IMR-90 (cell line): ENCODE measurements around the gene PPP1R14C. TPM values are rescaled to one million over a fixed set of nuclear protein-coding genes. Genes with fewer than 3 reads are reported as not detected.

Experiments
- ATAC-seq: fragments of 200-7000 bp; cut with Tn5 transposase; 2 replicates; pipeline ENCODE4 v1.9.1; 2020; ENCODE audit warnings: low read depth, mild to moderate bottlenecking, moderate library complexity
- BruUV-seq: library from RNA; stranded (reverse); fragments of 400-500 nt; replicated peaks from 2 replicates; lab custom pipeline; 2021; lab: Mats Ljungman, UMichigan
- CTCF ChIA-PET: fragments of 300-600 bp; formaldehyde crosslinking; extraction: SDS; loops from one replicate; lab custom pipeline; 2021; ENCODE audit warnings: antibody characterized with exemption; lab: Yijun Ruan, JAX
- POLR2A ChIA-PET: fragments of 300-600 bp; sonication (Branson Sonifier 250); formaldehyde crosslinking; loops from one replicate; lab custom pipeline; 2022; ENCODE audit warnings: antibody characterized with exemption; ENCODE audit not compliant: unreplicated experiment; lab: Charles Lee
- DNase-seq: peaks from one replicate; pipeline ENCODE4 v3.0.0; 2013
- H2AFZ ChIP-seq: replicated peaks from 2 replicates; pipeline ENCODE3; 2013; ENCODE audit warnings: low read length, mild to moderate bottlenecking; ENCODE audit not compliant: poor library complexity
- H2AK5ac ChIP-seq: 2 replicates; pipeline ENCODE4 v1.6.1; 2013; ENCODE audit warnings: low read depth, low read length, inconsistent platforms
- H2AK9ac ChIP-seq: replicated peaks from 2 replicates; pipeline ENCODE3; 2013; ENCODE audit warnings: mild to moderate bottlenecking, low read depth, low read length, moderate library complexity; ENCODE audit not compliant: poor library complexity
- H2BK120ac ChIP-seq: 2 replicates; pipeline ENCODE4 v1.6.1; 2013; ENCODE audit warnings: low read depth, low read length, inconsistent platforms
- H2BK15ac ChIP-seq: 3 replicates; pipeline ENCODE4 v1.6.1; 2013; ENCODE audit warnings: low read depth, low read length, inconsistent platforms
- H2BK20ac ChIP-seq: 2 replicates; pipeline ENCODE4 v1.6.1; 2013; ENCODE audit warnings: low read depth, mild to moderate bottlenecking, inconsistent platforms, low read length, moderate library complexity
- H2BK5ac ChIP-seq: 2 replicates; pipeline ENCODE4 v1.6.1; 2013; ENCODE audit warnings: mild to moderate bottlenecking, low read depth, low read length, inconsistent platforms; ENCODE audit not compliant: poor library complexity, severe bottlenecking
- H3K14ac ChIP-seq: replicated peaks from 2 replicates; pipeline ENCODE4 v1.6.1; 2013; ENCODE audit warnings: low read depth, low read length, inconsistent platforms
- H3K18ac ChIP-seq: 2 replicates; pipeline ENCODE4 v1.6.1; 2013; ENCODE audit warnings: low read depth, low read length, control low read depth
- H3K23ac ChIP-seq: 2 replicates; pipeline ENCODE4 v1.6.1; 2013; ENCODE audit warnings: low read depth, low read length, inconsistent platforms
- H3K27ac ChIP-seq: 2 replicates; pipeline ENCODE4 v1.5.1; 2013; ENCODE audit warnings: mild to moderate bottlenecking, control low read depth, low read length; ENCODE audit not compliant: insufficient read depth
- H3K27me3 ChIP-seq: 2 replicates; pipeline ENCODE4 v1.6.1; 2013; ENCODE audit warnings: low read length; ENCODE audit not compliant: control insufficient read depth, insufficient read depth
- H3K36me3 ChIP-seq: 2 replicates; pipeline ENCODE4 v1.6.1; 2013; ENCODE audit warnings: low read length, mixed read lengths; ENCODE audit not compliant: control insufficient read depth, insufficient read depth
- H3K4ac ChIP-seq: 2 replicates; pipeline ENCODE4 v1.6.1; 2013; ENCODE audit warnings: low read depth, low read length, inconsistent platforms
- H3K4me1 ChIP-seq: 2 replicates; pipeline ENCODE4 v1.6.1; 2013; ENCODE audit warnings: low read length, mixed read lengths; ENCODE audit not compliant: control insufficient read depth, insufficient read depth
- H3K4me2 ChIP-seq: 2 replicates; pipeline ENCODE4 v1.6.1; 2013; ENCODE audit warnings: low read depth, mild to moderate bottlenecking, control low read depth, low read length, moderate library complexity
- H3K4me3 ChIP-seq: 2 replicates; pipeline ENCODE4 v1.5.1; 2013; ENCODE audit warnings: low read depth, mild to moderate bottlenecking, control low read depth, low read length, moderate library complexity; ENCODE audit not compliant: insufficient read depth
- H3K56ac ChIP-seq: 2 replicates; pipeline ENCODE4 v1.6.1; 2013; ENCODE audit warnings: low read length, inconsistent platforms; ENCODE audit not compliant: insufficient read depth; ENCODE audit errors: extremely low read depth
- H3K79me1 ChIP-seq, 2 experiments: 2 replicates each; pipeline ENCODE4 v1.6.1; 2013; ENCODE audit warnings: low read length in 2 of 2, inconsistent platforms in 1 of 2, low read depth in 1 of 2
- H3K9ac ChIP-seq: 2 replicates; pipeline ENCODE4 v1.6.1; 2013; ENCODE audit warnings: low read depth, low read length, control low read depth
- H3K9me1 ChIP-seq: 2 replicates; pipeline ENCODE4 v1.6.1; 2013; ENCODE audit warnings: low read length, inconsistent platforms; ENCODE audit not compliant: insufficient read depth
- H3K9me3 ChIP-seq: 2 replicates; pipeline ENCODE4 v1.6.1; 2013; ENCODE audit warnings: low read length; ENCODE audit not compliant: control insufficient read depth, insufficient read depth
- H4K20me1 ChIP-seq: 2 replicates; pipeline ENCODE4 v1.6.1; 2013; ENCODE audit warnings: low read length, inconsistent platforms; ENCODE audit not compliant: insufficient read depth
- H4K5ac ChIP-seq: 2 replicates; pipeline ENCODE4 v1.6.1; 2013; ENCODE audit warnings: mild to moderate bottlenecking, low read depth, low read length, control low read depth
- H4K8ac ChIP-seq, 2 experiments: 2 replicates each; pipeline ENCODE4 v1.6.1; 2013; ENCODE audit warnings: low read depth in 2 of 2, low read length in 2 of 2, control low read depth in 1 of 2, inconsistent platforms in 1 of 2
- H4K91ac ChIP-seq: 2 replicates; pipeline ENCODE4 v1.6.1; 2013; ENCODE audit warnings: low read depth, low read length, inconsistent platforms; ENCODE audit not compliant: insufficient read depth
- BHLHE40 ChIP-seq: fragments of 150-350 bp; IDR thresholded peaks from 2 replicates; pipeline ENCODE4 v1.6.1; 2016; ENCODE audit warnings: mild to moderate bottlenecking, low read depth, low read length
- CEBPB ChIP-seq: IDR thresholded peaks from 2 replicates; pipeline ENCODE4 v1.6.1; 2012; ENCODE audit warnings: low read depth, low read length, improper control_type of control experiment
- CHD1 ChIP-seq: IDR thresholded peaks from 2 replicates; pipeline ENCODE4 v1.6.1; 2012; ENCODE audit warnings: low read depth, low read length, improper control_type of control experiment
- CTCF ChIP-seq: conservative IDR thresholded peaks from 2 replicates; pipeline ENCODE4 v1.5.1; 2012; ENCODE audit warnings: mild to moderate bottlenecking, low read depth, low read length, improper control_type of control experiment
- ELK1 ChIP-seq: fragments of 150-350 bp; IDR thresholded peaks from 2 replicates; pipeline ENCODE4 v1.6.1; 2016; ENCODE audit warnings: low read depth, mild to moderate bottlenecking, low read length, moderate library complexity, borderline replicate concordance
- FOS ChIP-seq: fragments of 150-350 bp; IDR thresholded peaks from 2 replicates; pipeline ENCODE4 v1.6.1; 2016; ENCODE audit warnings: low read depth, low read length
- MAFK ChIP-seq: IDR thresholded peaks from 2 replicates; pipeline ENCODE4 v1.6.1; 2012; ENCODE audit warnings: low read depth, low read length, improper control_type of control experiment
- MAZ ChIP-seq: IDR thresholded peaks from 2 replicates; pipeline ENCODE4 v1.6.1; 2012; ENCODE audit warnings: low read depth, mild to moderate bottlenecking, low read length, improper control_type of control experiment, moderate library complexity, borderline replicate concordance
- MXI1 ChIP-seq: IDR thresholded peaks from 2 replicates; pipeline ENCODE4 v1.6.1; 2012; ENCODE audit warnings: low read depth, mild to moderate bottlenecking, low read length, moderate library complexity, borderline replicate concordance
- NFE2L2 ChIP-seq: fragments of 150-350 bp; IDR thresholded peaks from 2 replicates; pipeline ENCODE4 v1.6.1; 2016; ENCODE audit warnings: low read depth, mild to moderate bottlenecking, low read length
- POLR2A ChIP-seq: IDR thresholded peaks from 2 replicates; pipeline ENCODE4 v1.6.1; 2012; ENCODE audit warnings: mild to moderate bottlenecking, low read depth, low read length
- RAD21 ChIP-seq: IDR thresholded peaks from 2 replicates; pipeline ENCODE4 v1.6.1; 2012; ENCODE audit warnings: low read length, improper control_type of control experiment
- RCOR1 ChIP-seq: IDR thresholded peaks from 2 replicates; pipeline ENCODE4 v1.6.1; 2012; ENCODE audit warnings: mild to moderate bottlenecking, low read length, improper control_type of control experiment; ENCODE audit not compliant: insufficient replicate concordance
- RFX5 ChIP-seq: IDR thresholded peaks from 2 replicates; pipeline ENCODE4 v1.8.0; 2012; ENCODE audit warnings: low read depth, mild to moderate bottlenecking, low read length, moderate library complexity
- SMC3 ChIP-seq: fragments of 150-350 bp; IDR thresholded peaks from 2 replicates; pipeline ENCODE4 v1.6.1; 2016; ENCODE audit warnings: low read depth, mild to moderate bottlenecking, antibody characterized with exemption, low read length, moderate library complexity
- USF2 ChIP-seq: fragments of 150-350 bp; IDR thresholded peaks from 2 replicates; pipeline ENCODE4 v1.6.1; 2017; ENCODE audit warnings: mild to moderate bottlenecking, antibody characterized with exemption, low read length, low read depth
- WGBS, 2 experiments: methylation state at CpG; one replicate each; pipeline versions ENCODE4 v1.1.5 to v1.1.7; 2013; ENCODE audit warnings: missing lambda C conversion rate in 2 of 2; ENCODE audit not compliant: insufficient read length in 1 of 2; ENCODE audit errors: extremely low coverage in 2 of 2; 5-methylcytosine and 5-hydroxymethylcytosine counted together
- dilution Hi-C: fragments of 300-500 bp; cut with HindIII; formaldehyde crosslinking; loops from one replicate; pipeline ENCODE4 v1.14.3; 2018; ENCODE audit warnings: low sequenced_read_pairs; ENCODE audit not compliant: unreplicated experiment
- in situ Hi-C: fragments of 300-500 bp; cut with MboI; formaldehyde crosslinking; loops from 3 replicates; pipeline ENCODE4 v1.14.3; 2019; ENCODE audit warnings: low sequenced_read_pairs, inconsistent platforms, mixed read lengths
- intact Hi-C: fragments of 100-400 bp; cut with micrococcal nuclease; formaldehyde crosslinking; loops from 2 replicates; pipeline ENCODE4 v1.10.0; 2022
- polyA plus RNA-seq, 3 experiments: library from polyadenylated mRNA; depleted of rRNA; stranded (reverse); fragments of >200 nt; gene quantifications; 2 replicates each; pipeline ENCODE4 v1.2.3, GENCODE V29; 2012; ENCODE audit warnings: low replicate concordance in 1 of 3
- total RNA-seq: library from RNA; depleted of rRNA; stranded (reverse); fragments of >200 nt; gene quantifications from 2 replicates; pipeline ENCODE4 v1.2.3, GENCODE V29; 2012

Gene PPP1R14C
- total and polyA plus RNA-seq, 2 of the 4 experiments (the other 2 are of a cell fraction) = not detected

GRCh38 chr6:150228072-150228733, 85.4 kb downstream of the PPP1R14C start:
- peaks cover 7% of the 10 kb centered on the region; the same call in 1 of the 2 replicates for H3K4me1 ChIP-seq
- intact Hi-C loops = no loop called here
- ATAC-seq = no peak

More at GRCh38 chr6:150228072-150228733, 85.4 kb downstream of the PPP1R14C start:
- no CpG with 5 or more reads among the region's 5 CpGs for WGBS, 2 experiments
- Histone ChIP-seq H2AK9ac (no peak overlapping the region), H3K4me3 (no peak overlapping the region), H4K20me1 (no peaks in the 10 kb centered on the region), H3K56ac (no peak overlapping the region), H3K27ac (no peak overlapping the region), H3K27me3 (no peaks in the 10 kb centered on the region; the same call in 1 of the 2 replicates), H3K14ac (no peak overlapping the region), H3K36me3 (no peaks in the 10 kb centered on the region), H2BK20ac (no peak overlapping the region), H2AK5ac (no peak overlapping the region), H3K18ac (no peak overlapping the region), H4K5ac (no peak overlapping the region), H4K8ac (no peak overlapping the region), H2BK120ac (no peak overlapping the region), H3K9ac (no peak overlapping the region), H2BK5ac (no peak overlapping the region), H4K91ac (no peak overlapping the region), H3K9me3 (no peaks in the 10 kb centered on the region), H3K9me1 (no peaks in the 10 kb centered on the region), H3K23ac (no peak overlapping the region; the same call in 1 of the 2 replicates), H2AFZ (no peak overlapping the region), H3K79me1 (no peaks in the 10 kb centered on the region), H3K4me2 (no peak overlapping the region), H3K4ac (no peak overlapping the region), H2BK15ac (no peak overlapping the region)
- CTCF ChIA-PET = no interaction called here
- TF ChIP-seq ELK1 = no peak
- TF ChIP-seq RCOR1 = no peak
- TF ChIP-seq MAFK = no peak
- no peak for TF ChIP-seq CTCF
- no peak for TF ChIP-seq BHLHE40
- no peak for TF ChIP-seq POLR2A
- TF ChIP-seq RAD21 = no peak
- TF ChIP-seq FOS = no peak
- TF ChIP-seq NFE2L2 = no peak
- TF ChIP-seq USF2 = no peak
- no peak for TF ChIP-seq CEBPB
- TF ChIP-seq SMC3 = no peak
- TF ChIP-seq RFX5 = no peak
- no peak for TF ChIP-seq CHD1
- no peak for TF ChIP-seq MXI1
- no peak for TF ChIP-seq MAZ
- dilution Hi-C loops = no loop called here
- POLR2A ChIA-PET = interaction anchor here (0.6 kb wide), 1 partner anchor 32 kb away, joined by 4 read pairs; no protein-coding TSS in a partner anchor
- no peak for DNase-seq
- in situ Hi-C loops = no loop called here
- no TSS peak for BruUV-seq
